ENCODE data around the gene PINK1. TPM values are rescaled to one million over a fixed set of nuclear protein-coding genes. Genes with fewer than 3 reads are reported as not detected.

PINK1 gene
- total and polyA plus RNA-seq, 2 of the 13 experiments (the other 11 are each of a cell fraction or from before 2014, with no cell fraction given): 15.3 to 16.1 TPM

DNA sequence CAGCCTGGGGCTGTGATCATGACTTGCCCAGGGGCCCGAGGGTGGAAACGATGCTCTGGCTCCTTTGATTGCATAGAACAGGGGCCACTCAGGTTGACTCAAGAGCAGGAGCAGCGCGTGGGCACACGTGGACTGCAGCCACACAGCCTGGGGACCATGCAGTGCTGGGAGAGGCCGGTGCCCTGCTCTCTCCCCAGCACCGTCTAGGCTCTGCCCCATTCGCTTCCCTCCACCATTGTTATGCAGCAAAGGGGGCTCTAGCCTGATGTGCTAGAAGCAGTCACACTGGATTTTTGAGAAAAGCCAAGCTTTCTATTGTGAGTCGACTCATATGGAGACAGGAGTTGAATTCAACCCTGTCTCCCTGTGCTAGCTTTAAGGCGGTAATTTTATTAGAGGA, 8.7 kb downstream of the PINK1 start:
- Histone ChIP-seq H3K4me2 (ENCODE audit: low read depth, low read length) (no peak overlapping the region), H2AFZ (ENCODE audit: low read length) (no peak overlapping the region), H3K36me3 (replicated peaks in 1 of 2; ENCODE audit: control insufficient read depth in 1 of 2, insufficient read depth in 2 of 2, low read length in 2 of 2) (peaks cover 3 to 11% of the 10 kb centered on the region in 2 experiments; a peak in 2 of 5 replicates), H3K4me1 (ENCODE audit: insufficient read depth, low read length) (no peaks in the 10 kb centered on the region), H3K79me2 (ENCODE audit: insufficient read depth, low read length) (no peaks in the 10 kb centered on the region), H3K9ac (ENCODE audit: insufficient read depth, low read depth, low read length) (no peak overlapping the region), H3K9me3 (ENCODE audit: low read length) (no peaks in the 10 kb centered on the region), H3K27ac (ENCODE audit: extremely low read length, insufficient read depth, low read length) (no peak overlapping the region), H4K20me1 (ENCODE audit: insufficient read depth, low read length) (no peaks in the 10 kb centered on the region), H3K4me3 (replicated peaks in 1 of 3; ENCODE audit: insufficient read depth in 1 of 3, low read depth in 2 of 3, low read length in 3 of 3) (no peak overlapping the region), H3K27me3 (ENCODE audit: control insufficient read depth in 1 of 2, insufficient read depth in 2 of 2, low read length in 2 of 2) (no peaks in the 10 kb centered on the region)
- in situ Hi-C loops (cut with HindIII; ENCODE audit: extremely low pct_ligation_motif_present, low pct_unique_long_range_greater_than_20kb) (no loop called here), intact Hi-C loops (cut with micrococcal nuclease; ENCODE audit: unreplicated experiment) (no loop called here)
- BruUV-seq (replicated peaks): no TSS peak
- ATAC-seq: no peak
- FAIRE-seq: no peak
- POLR2A ChIA-PET: interaction anchor here (1.4 kb wide), 2 partner anchors 19 to 90 kb away, joined by 3 read pairs; partner anchors contain the start of genes DDOST and FAM43B
- no peak for DNase-seq (ENCODE audit: low spot score)
- TF ChIP-seq ZKSCAN5 (CRISPR knock-in tag; IDR thresholded peaks at IDR 0.05) (no peak), CBFB (CRISPR knock-in tag; IDR thresholded peaks at IDR 0.05) (no peak), NBN (conservative IDR thresholded peaks at IDR 0.05) (no peak), SETDB1 (CRISPR knock-in tag; IDR thresholded peaks at IDR 0.05; ENCODE audit: borderline replicate concordance) (no peak), MED8 (CRISPR knock-in tag; IDR thresholded peaks at IDR 0.05; ENCODE audit: insufficient replicate concordance) (no peak), XRCC5 (optimal IDR thresholded peaks at IDR 0.05; ENCODE audit: low read length) (no peak), FOXP1 (IDR thresholded peaks at IDR 0.05) (no peak), FOXP1 (CRISPR knock-in tag; IDR thresholded peaks at IDR 0.05) (no peak), ZNF432 (CRISPR knock-in tag; IDR thresholded peaks at IDR 0.05; ENCODE audit: borderline replicate concordance) (no peak), CBX5 (CRISPR knock-in tag; IDR thresholded peaks at IDR 0.05; ENCODE audit: borderline replicate concordance) (no peak), NR1H2 (CRISPR knock-in tag; IDR thresholded peaks at IDR 0.05; ENCODE audit: borderline replicate concordance, low read depth) (no peak)
- TF ChIP-seq, protein P1, sequence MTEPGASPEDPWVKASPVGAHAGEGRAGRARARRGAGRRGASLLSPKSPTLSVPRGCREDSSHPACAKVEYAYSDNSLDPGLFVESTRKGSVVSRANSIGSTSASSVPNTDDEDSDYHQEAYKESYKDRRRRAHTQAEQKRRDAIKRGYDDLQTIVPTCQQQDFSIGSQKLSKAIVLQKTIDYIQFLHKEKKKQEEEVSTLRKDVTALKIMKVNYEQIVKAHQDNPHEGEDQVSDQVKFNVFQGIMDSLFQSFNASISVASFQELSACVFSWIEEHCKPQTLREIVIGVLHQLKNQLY (CRISPR knock-in tag; IDR thresholded peaks at IDR 0.05): no peak
- 57% methylated on average over 5 of the region's 10 CpGs for WGBS (ENCODE audit: low lambda C conversion rate)
- CTCF ChIA-PET (ENCODE audit: low intra/inter-chr PET ratio, low total read pairs): interaction anchor here (2.9 kb wide), 1 partner anchor 120 kb away, joined by 33 read pairs; no protein-coding TSS in a partner anchor

Data from HepG2 (cell line).